ENCODE measurements around the gene DOCK10.
A peak's percentile ranks its signal among the peaks of the same experiment; 100 is the strongest.

Gene DOCK10

DNA sequence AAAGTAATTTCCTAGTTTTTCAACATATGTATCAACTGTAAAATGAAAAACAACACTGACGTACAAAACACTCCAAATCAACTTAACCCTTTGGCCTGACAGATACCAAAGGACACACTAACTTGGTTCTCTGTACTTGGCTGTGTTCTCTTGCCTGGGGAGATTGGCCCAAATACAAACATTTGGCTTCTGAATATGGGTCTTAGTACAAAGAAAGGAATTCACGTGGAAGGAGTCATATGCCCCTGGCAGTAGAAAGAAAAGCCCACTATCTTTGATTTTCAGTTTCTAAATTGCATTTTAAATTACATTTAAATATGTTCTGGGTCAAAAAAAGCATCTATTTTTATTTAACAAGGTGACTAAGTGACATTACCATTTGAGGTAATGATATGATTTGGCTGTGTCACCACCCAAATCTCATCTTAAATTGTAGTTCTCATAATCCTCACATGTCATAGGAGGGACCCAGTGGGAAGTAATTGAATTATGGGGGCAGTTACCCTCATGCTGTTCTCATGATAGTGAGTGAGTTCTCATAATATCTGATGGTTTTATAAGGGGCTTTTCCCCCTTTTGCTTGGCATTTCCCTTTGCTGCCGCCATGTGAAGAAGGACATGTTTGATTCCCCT lies 172.6 kb downstream of the DOCK10 start:
- no peak for DNase-seq

GRCh38 chr2:224865016-224865415 lies 177.3 kb downstream of the DOCK10 start:
- no peak for DNase-seq

GRCh38 chr2:224861266-224861665 lies 181.0 kb downstream of the DOCK10 start:
- DNase-seq: no peak

DNA sequence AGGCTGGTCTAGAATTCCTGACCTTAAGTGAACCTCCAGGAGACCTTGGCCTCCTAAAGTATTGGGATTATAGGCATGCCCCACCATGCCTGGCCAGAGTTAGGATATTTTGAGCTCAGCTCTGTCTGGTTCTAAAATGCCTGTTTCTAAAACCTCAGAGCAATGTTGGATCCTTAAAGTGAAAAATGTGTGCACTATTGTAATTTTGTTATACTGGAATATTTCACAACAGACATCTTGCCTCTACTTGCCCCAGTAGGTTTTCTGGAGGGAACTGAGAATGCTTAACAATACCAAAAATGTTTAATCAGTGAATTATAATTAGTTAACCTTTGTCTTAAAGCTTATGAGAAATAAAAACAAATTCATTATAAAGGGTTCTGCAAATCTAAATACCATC lies 181.5 kb downstream of the DOCK10 start:
- no peak for DNase-seq

GRCh38 chr2:224851811-224852210 lies 190.5 kb downstream of the DOCK10 start:
- no peak for DNase-seq

DNA sequence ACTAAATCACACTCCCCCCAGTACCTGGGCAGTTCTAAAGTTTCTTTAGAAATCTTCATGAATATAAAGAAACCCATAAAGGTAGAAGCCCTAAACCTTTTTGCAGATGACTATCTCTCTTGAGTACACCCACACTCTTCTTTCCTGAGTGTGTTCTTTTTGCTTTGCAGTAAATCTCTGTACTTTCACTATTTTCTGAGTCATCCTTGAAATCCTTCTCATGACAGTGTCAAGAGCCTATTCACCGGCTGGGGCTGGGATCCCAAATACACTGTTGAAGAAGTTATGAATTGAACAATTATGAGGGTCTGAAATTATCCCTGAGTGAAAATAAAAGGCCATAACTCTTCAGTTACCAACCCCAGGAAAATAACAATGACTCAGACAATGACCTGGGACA lies 192.2 kb downstream of the DOCK10 start:
- DNase-seq: no peak

GRCh38 chr2:224849264-224849663 lies 193.0 kb downstream of the DOCK10 start:
- no peak for DNase-seq

DNA sequence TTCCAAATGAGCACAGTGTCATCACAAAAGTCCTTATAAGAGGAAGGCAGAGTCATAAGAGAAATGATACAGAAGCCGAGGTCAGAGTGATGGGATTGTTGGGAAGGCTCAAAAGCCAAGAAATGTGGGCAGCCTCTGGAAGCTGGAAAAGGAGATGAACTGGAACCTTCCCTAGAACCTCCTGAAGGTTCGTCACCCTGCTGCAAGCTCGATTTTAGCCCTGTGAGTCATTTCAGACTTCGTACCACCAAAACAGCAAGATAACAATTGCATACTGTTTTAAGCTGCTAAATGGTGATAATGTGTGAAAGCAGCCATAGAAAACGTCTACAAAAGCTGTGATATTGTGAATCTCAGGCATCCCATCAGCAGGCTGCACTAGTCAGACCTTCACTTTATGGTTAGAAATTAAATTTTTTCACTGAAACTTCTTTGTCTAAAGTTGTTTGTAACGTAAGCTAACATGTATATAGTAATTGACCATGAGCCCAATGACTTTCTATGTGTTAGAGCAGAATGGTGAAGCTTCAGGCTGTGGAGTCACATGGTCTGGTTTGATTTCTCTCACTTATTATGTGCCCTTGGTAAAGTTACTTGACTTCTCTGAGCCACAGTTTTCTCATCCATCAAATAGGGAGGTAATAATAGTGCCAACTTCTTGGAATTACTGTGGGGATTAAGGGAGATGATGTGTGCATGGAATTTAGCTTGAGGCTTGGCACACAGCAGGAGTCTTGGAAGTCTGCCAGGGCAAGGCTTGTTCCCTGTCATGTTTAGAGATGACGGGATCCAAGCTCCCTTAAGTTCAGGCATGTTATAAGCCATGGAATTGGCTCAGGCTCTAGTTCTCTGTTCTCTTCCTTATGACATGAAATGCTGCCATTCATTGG lies 194.1 kb downstream of the DOCK10 start:
- no peak for DNase-seq

- no peak for DNase-seq
Observed at GRCh38 chr2:224847381-224847780, 194.9 kb downstream of the DOCK10 start.

GRCh38 chr2:224846686-224847085 lies 195.6 kb downstream of the DOCK10 start:
- no peak for DNase-seq

GRCh38 chr2:224846161-224846560 lies 196.1 kb downstream of the DOCK10 start:
- no peak for DNase-seq

DNA sequence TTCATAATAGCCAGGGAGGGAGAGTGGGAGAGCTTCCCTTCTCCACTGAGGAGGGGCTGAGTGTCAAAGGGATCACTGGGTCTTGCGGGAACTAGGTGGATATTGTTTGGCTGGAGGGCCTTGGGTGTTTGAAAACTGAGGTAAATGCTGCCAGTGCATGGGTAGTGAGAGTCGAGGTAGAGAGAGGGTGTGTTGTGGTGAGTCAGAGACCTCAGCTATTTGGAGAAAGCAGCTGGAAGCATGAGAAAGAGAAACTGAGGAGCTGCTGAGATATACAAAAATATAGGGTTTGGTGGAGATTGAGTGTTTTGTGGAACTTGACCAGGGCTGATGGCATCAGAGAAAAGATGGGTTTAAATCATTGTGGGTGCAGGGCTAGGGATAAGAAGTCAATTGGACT lies 199.1 kb downstream of the DOCK10 start:
- DNase-seq: no peak

DNA sequence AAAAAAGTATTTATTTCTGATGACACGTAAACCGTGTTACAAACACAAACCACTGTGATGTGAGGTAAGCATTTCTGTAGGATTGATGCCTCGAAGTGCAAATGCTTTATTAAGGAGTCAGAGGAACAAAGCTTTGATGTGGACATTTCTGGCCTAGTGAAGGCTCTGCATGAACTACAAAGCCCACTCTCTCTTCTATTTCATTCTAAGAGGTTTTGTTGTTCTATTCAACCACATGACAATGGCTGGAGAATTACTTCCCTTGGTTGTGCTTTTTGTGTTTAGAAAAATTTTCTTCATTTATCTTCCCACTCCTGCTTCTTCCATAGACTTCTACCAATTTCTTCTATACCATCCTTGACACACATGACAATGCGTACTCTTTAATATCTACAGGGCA lies 200.4 kb downstream of the DOCK10 start:
- DNase-seq: no peak

DNA sequence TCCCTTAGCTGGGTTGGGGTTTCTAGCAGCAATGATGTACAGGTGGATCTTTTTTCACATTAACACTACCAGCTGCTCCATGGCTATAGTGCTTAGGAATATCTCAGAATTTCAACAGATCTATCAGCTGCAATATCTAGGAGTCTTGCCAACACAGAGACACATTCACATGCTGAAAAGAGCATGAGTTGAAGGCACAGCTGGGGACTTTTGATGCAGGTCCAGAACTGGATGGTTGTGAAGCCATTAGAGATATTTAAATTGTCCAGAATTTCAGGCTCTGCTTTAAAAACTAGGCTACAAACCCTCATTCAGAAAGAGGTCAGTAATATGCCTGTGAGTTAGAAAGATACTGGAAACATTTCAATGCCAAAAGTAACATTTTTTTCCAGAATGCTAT lies 203.9 kb downstream of the DOCK10 start:
- no peak for DNase-seq

GRCh38 chr2:224837558-224837957 lies 204.7 kb downstream of the DOCK10 start:
- DNase-seq: peak; percentile 59 to 75

GRCh38 chr2:224837066-224837465 lies 205.2 kb downstream of the DOCK10 start:
- no peak for DNase-seq

DNA sequence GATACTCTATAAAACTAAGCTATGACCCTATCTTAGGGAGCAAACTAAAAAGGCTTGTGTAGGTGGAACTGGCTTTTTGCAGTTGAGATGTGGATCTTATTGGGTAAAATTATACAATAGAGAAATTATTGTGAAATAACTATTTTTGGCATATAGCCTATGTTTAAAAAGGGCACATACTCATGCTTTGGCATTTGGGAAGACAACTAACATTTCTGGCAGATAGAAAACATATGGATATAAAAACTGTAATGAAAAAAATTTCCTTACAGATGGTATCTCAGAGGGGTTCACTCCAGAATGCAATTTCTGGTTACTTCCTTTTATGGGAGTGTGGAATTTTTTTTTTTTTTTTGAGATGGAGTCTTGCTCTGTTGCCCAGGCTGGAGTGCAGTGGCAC lies 206.0 kb downstream of the DOCK10 start:
- no peak for DNase-seq

DNA sequence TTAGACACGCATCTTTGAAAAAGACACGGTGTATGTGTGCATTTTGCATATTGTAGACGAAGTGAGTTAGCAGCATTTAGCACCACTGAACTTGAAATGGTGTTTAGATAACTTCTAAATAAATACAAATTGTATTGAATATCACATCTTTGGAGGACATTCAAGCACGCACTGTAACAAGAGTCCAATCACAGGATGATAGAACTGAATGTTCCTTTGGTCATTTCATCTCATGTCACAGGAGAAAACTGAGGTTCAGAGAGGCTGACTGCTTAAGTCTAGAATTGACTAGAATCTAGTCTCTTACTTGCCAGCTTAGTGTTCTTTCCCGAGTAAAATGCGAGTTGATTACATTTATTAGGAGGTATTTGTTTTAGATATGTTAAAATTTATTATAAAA lies 206.9 kb downstream of the DOCK10 start:
- no peak for DNase-seq

- DNase-seq: no peak
Observed at GRCh38 chr2:224833986-224834385, 208.3 kb downstream of the DOCK10 start.

GRCh38 chr2:224832207-224832606 lies 210.1 kb downstream of the DOCK10 start:
- no peak for DNase-seq

GRCh38 chr2:224831530-224831929 lies 210.7 kb downstream of the DOCK10 start:
- DNase-seq: no peak

DNA sequence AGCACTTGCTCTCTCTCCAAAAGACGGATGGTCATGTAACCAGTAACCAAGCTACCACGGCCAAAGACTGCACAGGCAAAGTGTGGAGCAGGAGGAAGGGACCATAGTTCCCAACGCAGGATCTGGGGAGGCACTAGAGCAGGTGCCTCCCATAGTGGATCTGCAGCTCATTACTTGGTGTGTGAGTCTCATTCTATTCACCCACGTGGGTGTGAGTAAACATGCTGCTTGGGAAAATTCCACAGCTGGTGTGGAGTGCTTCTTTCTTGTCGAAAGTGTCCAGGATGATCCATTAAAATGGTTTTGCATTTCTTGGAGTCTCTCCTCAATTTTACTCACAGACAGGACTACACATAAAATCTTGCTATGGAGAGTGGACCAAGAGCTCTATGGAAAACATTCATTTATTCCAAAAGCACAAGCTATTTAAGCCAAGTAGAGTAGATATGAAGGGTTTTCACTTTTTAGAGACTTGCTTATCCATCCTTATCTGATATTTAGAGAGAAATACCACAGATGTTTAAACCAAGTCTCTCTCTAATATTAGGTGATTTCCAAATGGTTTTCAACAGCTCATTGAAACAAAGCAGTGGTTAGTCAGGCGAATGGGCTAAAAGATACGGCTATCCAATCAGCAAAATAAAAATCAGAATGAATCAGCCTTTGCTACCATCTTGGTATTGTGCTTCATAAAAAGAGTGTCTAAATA lies 221.8 kb downstream of the DOCK10 start:
- DNase-seq: no peak

DNA sequence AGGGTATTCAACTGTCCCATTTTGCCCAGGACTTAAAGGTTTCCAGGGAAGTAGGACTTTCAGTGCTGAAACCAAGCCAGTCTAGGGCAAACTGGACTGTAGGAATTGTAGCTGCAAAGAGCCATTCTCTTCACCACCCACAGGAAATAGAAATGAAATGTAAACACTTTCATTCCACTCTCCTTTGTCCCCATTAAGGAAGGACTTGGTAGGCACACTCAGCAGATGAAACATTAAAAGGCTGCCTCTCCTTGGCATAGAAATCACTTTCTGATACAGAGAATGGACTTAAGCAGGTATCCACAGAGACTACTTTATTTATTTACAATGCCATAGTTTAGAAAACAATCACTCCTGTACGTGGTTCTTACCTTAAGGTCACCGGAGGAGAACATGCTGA lies 223.2 kb downstream of the DOCK10 start:
- DNase-seq: no peak

GRCh38 chr2:224817676-224818075 lies 224.6 kb downstream of the DOCK10 start:
- DNase-seq: no peak
